Measurements from ENCODE around the gene FHOD3.

Gene FHOD3

DNA sequence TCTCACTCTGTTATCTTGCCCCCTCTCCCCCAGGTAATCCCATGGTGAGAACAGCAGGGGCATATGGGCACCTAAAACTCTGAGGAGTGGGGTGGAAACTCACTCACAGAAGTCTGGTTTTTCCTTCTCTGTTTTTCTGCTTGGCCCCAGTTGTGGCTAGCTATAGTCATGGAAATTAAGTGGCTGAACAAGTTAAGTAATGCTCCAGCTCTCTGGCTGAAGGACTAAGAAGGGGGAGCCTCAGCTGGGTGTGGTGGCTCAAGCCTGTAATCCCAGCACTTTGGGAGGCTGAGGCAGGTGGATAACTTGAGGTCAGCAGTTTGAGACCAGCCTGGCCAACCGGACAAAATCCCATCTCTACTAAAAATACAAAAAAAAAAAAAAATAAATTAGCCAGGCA lies 270.3 kb downstream of the FHOD3 start:
- Histone ChIP-seq H3K9me3 (ENCODE audit: control insufficient read depth, insufficient read depth, low read depth, low read length) (no peaks in the 10 kb centered on the region), H3K4me3 (ENCODE audit: low read depth, low read length) (no peak overlapping the region), H3K4me1 (ENCODE audit: control insufficient read depth, insufficient read depth, low read length) (no peaks in the 10 kb centered on the region), H3K27ac (ENCODE audit: extremely low read depth, low read depth, low read length) (no peak overlapping the region), H3K36me3 (ENCODE audit: control insufficient read depth in 2 of 2, insufficient read depth in 1 of 2, low read length in 2 of 2) (no peaks in the 10 kb centered on the region)
- CTCF ChIA-PET = no interaction called here
- POLR2A ChIA-PET = no interaction called here
- no peak for TF ChIP-seq ZNF37A (tag by site-specific recombination; IDR thresholded peaks at IDR 0.05)
- TF ChIP-seq ZNF175 (tag by site-specific recombination; IDR thresholded peaks at IDR 0.05) = no peak
- TF ChIP-seq ZBTB21 (tag by site-specific recombination; IDR thresholded peaks at IDR 0.05) = no peak
- TF ChIP-seq ZNF555 (tag by site-specific recombination; conservative IDR thresholded peaks at IDR 0.05) = no peak
- TF ChIP-seq ZNF248 (tag by site-specific recombination; IDR thresholded peaks at IDR 0.05) = no peak
- no peak for TF ChIP-seq ZNF350 (tag by site-specific recombination; IDR thresholded peaks at IDR 0.05)
- TF ChIP-seq ZSCAN16 (tag by site-specific recombination; IDR thresholded peaks at IDR 0.05) = no peak
- no peak for TF ChIP-seq OVOL3 (tag by site-specific recombination; IDR thresholded peaks at IDR 0.05)
- TF ChIP-seq ZIC2 (tag by site-specific recombination; IDR thresholded peaks at IDR 0.05) = no peak
- TF ChIP-seq, protein P1, sequence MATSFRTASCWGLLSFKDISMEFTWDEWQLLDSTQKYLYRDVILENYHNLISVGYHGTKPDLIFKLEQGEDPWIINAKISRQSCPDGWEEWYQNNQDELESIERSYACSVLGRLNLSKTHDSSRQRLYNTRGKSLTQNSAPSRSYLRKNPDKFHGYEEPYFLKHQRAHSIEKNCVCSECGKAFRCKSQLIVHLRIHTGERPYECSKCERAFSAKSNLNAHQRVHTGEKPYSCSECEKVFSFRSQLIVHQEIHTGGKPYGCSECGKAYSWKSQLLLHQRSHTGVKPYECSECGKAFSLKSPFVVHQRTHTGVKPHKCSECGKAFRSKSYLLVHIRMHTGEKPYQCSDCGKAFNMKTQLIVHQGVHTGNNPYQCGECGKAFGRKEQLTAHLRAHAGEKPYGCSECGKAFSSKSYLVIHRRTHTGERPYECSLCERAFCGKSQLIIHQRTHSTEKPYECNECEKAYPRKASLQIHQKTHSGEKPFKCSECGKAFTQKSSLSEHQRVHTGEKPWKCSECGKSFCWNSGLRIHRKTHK (tag by site-specific recombination; IDR thresholded peaks at IDR 0.05) = no peak
- no peak for TF ChIP-seq ZNF416 (tag by site-specific recombination; IDR thresholded peaks at IDR 0.05)
- no peak for TF ChIP-seq ZNF423 (tag by site-specific recombination; IDR thresholded peaks at IDR 0.05)
- no peak for TF ChIP-seq ZNF24 (tag by site-specific recombination; IDR thresholded peaks at IDR 0.05)

DNA sequence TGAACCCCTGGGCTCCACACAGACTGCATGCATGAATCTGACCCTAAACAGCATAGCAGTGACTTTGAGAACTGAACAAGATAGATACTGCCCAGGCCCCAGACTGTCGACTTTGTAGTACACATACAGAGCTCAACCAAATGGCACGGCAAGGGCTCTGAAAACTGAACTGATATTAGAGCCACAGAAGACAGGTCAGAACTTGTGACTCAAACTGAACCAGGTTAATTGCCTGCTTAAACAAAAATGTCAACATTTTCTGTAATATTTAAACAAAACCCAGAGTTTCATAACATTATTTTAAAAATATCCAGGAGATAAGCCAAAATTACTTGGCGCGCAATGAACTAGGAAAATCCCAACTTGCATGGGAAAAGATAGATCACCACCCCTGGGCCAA lies 271.0 kb downstream of the FHOD3 start:
- no peak overlapping the region for H3K4me3 ChIP-seq (ENCODE audit: low read depth, low read length)
- no peak for TF ChIP-seq ZNF10 (tag by site-specific recombination; IDR thresholded peaks at IDR 0.05)
- TF ChIP-seq GFI1B (tag by site-specific recombination; IDR thresholded peaks at IDR 0.05) = no peak
- no peak for TF ChIP-seq ZBTB11 (tag by site-specific recombination; conservative IDR thresholded peaks at IDR 0.05; ENCODE audit: low read depth)
- no peak for TF ChIP-seq ZNF433 (tag by site-specific recombination; IDR thresholded peaks at IDR 0.05; ENCODE audit: low read depth)
- TF ChIP-seq SP3 (tag by site-specific recombination; IDR thresholded peaks at IDR 0.05) = no peak
- no peak for TF ChIP-seq ZNF555 (tag by site-specific recombination; conservative IDR thresholded peaks at IDR 0.05)
- TF ChIP-seq, protein P2, sequence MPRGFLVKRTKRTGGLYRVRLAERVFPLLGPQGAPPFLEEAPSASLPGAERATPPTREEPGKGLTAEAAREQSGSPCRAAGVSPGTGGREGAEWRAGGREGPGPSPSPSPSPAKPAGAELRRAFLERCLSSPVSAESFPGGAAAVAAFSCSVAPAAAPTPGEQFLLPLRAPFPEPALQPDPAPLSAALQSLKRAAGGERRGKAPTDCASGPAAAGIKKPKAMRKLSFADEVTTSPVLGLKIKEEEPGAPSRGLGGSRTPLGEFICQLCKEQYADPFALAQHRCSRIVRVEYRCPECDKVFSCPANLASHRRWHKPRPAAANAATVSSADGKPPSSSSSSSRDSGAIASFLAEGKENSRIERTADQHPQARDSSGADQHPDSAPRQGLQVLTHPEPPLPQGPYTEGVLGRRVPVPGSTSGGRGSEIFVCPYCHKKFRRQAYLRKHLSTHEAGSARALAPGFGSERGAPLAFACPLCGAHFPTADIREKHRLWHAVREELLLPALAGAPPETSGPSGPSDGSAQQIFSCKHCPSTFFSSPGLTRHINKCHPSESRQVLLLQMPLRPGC (tag by site-specific recombination; IDR thresholded peaks at IDR 0.05) = no peak
- no peak for TF ChIP-seq ZNF398 (tag by site-specific recombination; IDR thresholded peaks at IDR 0.05)
- TF ChIP-seq, protein P3, sequence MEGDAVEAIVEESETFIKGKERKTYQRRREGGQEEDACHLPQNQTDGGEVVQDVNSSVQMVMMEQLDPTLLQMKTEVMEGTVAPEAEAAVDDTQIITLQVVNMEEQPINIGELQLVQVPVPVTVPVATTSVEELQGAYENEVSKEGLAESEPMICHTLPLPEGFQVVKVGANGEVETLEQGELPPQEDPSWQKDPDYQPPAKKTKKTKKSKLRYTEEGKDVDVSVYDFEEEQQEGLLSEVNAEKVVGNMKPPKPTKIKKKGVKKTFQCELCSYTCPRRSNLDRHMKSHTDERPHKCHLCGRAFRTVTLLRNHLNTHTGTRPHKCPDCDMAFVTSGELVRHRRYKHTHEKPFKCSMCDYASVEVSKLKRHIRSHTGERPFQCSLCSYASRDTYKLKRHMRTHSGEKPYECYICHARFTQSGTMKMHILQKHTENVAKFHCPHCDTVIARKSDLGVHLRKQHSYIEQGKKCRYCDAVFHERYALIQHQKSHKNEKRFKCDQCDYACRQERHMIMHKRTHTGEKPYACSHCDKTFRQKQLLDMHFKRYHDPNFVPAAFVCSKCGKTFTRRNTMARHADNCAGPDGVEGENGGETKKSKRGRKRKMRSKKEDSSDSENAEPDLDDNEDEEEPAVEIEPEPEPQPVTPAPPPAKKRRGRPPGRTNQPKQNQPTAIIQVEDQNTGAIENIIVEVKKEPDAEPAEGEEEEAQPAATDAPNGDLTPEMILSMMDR (tag by site-specific recombination; IDR thresholded peaks at IDR 0.05) = no peak
- TF ChIP-seq, protein P4, sequence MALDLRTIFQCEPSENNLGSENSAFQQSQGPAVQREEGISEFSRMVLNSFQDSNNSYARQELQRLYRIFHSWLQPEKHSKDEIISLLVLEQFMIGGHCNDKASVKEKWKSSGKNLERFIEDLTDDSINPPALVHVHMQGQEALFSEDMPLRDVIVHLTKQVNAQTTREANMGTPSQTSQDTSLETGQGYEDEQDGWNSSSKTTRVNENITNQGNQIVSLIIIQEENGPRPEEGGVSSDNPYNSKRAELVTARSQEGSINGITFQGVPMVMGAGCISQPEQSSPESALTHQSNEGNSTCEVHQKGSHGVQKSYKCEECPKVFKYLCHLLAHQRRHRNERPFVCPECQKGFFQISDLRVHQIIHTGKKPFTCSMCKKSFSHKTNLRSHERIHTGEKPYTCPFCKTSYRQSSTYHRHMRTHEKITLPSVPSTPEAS (tag by site-specific recombination; IDR thresholded peaks at IDR 0.05) = no peak
- POLR2A ChIA-PET = no interaction called here
- H3K9me3 ChIP-seq (ENCODE audit: control insufficient read depth, insufficient read depth, low read depth, low read length) = no peaks in the 10 kb centered on the region
- H3K36me3 ChIP-seq (ENCODE audit: control insufficient read depth in 2 of 2, insufficient read depth in 1 of 2, low read length in 2 of 2) = no peaks in the 10 kb centered on the region
- H3K27ac ChIP-seq (ENCODE audit: extremely low read depth, low read depth, low read length) = no peak overlapping the region
- H3K4me1 ChIP-seq (ENCODE audit: control insufficient read depth, insufficient read depth, low read length) = no peaks in the 10 kb centered on the region
- CTCF ChIA-PET = no interaction called here
